Measurements from ENCODE around the gene AJUBA.

- no peak for TF ChIP-seq L3MBTL2 (conservative IDR thresholded peaks at IDR 0.05)
- no peak for TF ChIP-seq ELF4 (IDR thresholded peaks at IDR 0.05)
- no peak for TF ChIP-seq TARDBP (IDR thresholded peaks at IDR 0.05)
- TF ChIP-seq HDGF (IDR thresholded peaks at IDR 0.05; ENCODE audit: borderline replicate concordance) = no peak
- TF ChIP-seq LEF1 (IDR thresholded peaks at IDR 0.05; ENCODE audit: borderline replicate concordance) = no peak
- TF ChIP-seq FOXA1 (IDR thresholded peaks at IDR 0.05) = no peak
- TF ChIP-seq SP1 (IDR thresholded peaks at IDR 0.05) = no peak
Measured at GRCh38 chr14:23023795-23024152, 41.4 kb upstream of the AJUBA start.

Data from HEK293T (cell line).